Measurements from ENCODE around the gene DKC1. TPM values are rescaled to one million over a fixed set of nuclear protein-coding genes. Genes with fewer than 3 reads are reported as not detected.
"Not testable (repeated sequence)": the region's sequence is repeated elsewhere in the genome, so short reads cannot be mapped to it uniquely, and the experiment has no call there.

The DKC1 gene
- total RNA-seq, 1 donor from 2014 or later, result 62.7 TPM

DNA sequence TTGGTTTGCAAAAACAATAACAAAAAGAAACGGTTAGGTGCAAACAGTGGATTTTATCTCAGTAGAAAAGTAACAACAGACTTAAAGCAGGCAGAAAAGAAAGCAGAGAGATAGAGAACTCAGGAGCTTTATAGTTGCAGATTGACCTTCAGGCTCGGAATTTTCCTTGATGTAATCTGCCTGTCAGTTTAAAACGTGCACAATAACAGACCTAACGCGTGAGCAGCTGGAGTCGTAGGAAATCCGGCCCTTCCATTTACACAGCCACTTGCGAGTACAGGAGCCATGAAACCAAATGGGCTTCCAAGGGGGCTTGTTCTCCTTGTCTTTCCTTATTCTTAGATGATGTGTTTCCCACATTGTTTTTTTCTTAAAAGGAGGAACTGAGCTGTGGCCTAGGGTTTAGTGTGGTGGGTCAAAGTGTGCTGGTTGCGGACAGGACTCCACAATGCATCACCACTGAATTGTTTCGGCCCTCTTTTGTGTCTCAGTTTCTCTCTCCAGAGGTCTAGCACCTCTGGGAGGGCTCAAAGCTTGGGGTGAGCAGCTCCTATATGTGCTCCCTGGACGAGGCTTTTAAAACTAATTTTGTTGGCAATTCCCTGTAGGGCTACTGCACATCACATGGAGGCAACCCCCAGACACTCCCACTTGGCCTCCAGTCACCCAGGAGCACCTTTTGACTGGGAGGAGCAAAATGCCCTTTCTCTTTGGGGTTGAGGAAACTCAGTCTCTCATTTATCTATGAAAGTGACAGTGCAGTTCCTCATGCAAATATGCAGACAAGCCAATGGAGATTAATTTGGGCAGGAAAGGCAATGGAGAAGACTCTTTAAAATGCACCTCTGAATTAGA is 56.5 kb downstream of the DKC1 start:
- no peak for DNase-seq (ENCODE audit: extremely low spot score, unreplicated experiment)
- Mint-ChIP-seq H3K4me3 (no peak overlapping the region), H3K4me1 (ENCODE audit: unreplicated experiment) (no peaks in the 10 kb centered on the region), H3K27me3 (no peaks in the 10 kb centered on the region), H3K36me3 (no peaks in the 10 kb centered on the region), H3K27ac (no peak overlapping the region), H3K9me3 (no peaks in the 10 kb centered on the region)
- TF ChIP-seq, protein P1, sequence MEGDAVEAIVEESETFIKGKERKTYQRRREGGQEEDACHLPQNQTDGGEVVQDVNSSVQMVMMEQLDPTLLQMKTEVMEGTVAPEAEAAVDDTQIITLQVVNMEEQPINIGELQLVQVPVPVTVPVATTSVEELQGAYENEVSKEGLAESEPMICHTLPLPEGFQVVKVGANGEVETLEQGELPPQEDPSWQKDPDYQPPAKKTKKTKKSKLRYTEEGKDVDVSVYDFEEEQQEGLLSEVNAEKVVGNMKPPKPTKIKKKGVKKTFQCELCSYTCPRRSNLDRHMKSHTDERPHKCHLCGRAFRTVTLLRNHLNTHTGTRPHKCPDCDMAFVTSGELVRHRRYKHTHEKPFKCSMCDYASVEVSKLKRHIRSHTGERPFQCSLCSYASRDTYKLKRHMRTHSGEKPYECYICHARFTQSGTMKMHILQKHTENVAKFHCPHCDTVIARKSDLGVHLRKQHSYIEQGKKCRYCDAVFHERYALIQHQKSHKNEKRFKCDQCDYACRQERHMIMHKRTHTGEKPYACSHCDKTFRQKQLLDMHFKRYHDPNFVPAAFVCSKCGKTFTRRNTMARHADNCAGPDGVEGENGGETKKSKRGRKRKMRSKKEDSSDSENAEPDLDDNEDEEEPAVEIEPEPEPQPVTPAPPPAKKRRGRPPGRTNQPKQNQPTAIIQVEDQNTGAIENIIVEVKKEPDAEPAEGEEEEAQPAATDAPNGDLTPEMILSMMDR (conservative IDR thresholded peaks at IDR 0.05), result no peak

DNA sequence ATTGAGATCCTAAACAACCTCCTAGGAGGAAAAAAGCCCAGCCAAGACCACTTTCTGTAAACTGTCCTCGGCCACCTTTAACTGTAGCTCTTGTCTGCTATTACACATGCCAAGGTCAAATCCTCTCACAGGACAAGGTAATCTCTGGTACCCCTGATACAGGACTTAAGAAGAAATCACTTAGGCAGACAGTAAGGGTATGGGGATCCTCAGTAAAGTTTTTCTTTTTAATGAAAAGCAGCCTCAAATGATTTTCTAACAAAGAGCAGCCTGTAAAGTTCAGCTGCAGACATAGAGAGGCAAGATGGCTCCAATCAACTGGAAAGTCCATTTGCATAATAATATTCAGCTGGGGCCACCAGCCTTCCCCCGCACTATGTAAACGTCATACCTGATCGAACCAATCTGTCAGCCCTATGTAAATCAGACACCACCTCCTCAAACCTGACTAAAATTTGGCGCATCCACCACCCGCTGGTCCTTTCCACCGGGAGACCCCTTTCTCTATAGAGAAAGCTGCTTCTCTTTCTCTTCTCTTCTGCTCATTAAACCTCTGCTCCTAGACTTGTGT is 57.2 kb downstream of the DKC1 start:
- Mint-ChIP-seq H3K36me3 (no peaks in the 10 kb centered on the region), H3K27me3 (no peaks in the 10 kb centered on the region), H3K27ac (no peak overlapping the region), H3K9me3 (no peaks in the 10 kb centered on the region), H3K4me1 (ENCODE audit: unreplicated experiment) (no peaks in the 10 kb centered on the region), H3K4me3 (no peak overlapping the region)
- DNase-seq (ENCODE audit: extremely low spot score, unreplicated experiment), result no peak
- TF ChIP-seq, protein P1 (conservative IDR thresholded peaks at IDR 0.05), result no peak

DNA sequence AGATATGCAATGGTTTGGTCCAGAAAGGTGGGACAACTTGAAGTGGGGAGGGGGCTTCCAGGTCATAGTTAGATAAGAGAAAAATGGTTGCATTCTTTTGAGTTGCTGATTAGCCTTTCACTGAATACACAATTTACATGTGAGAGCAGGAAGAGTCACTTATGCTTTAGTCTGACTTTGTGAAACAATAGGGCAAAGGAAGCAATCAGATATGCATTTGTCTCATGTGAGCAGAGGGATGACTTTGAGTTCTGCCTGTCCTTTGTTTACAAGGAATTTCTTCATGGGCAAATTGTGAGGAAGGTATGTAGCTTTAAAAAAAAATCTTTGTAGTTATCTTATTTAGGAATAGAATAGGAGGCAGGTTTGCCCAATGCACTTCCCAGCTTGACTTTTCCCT is 58.9 kb downstream of the DKC1 start:
- H3K27me3 Mint-ChIP-seq, result no peaks in the 10 kb centered on the region
- H3K9me3 Mint-ChIP-seq, result no peaks in the 10 kb centered on the region
- no peak overlapping the region for H3K4me3 Mint-ChIP-seq
- no peaks in the 10 kb centered on the region for H3K36me3 Mint-ChIP-seq
- TF ChIP-seq, protein P1 (conservative IDR thresholded peaks at IDR 0.05), result no peak
- H3K4me1 Mint-ChIP-seq (ENCODE audit: unreplicated experiment), result no peaks in the 10 kb centered on the region
- DNase-seq (ENCODE audit: extremely low spot score, unreplicated experiment), result no peak
- H3K27ac Mint-ChIP-seq, result no peak overlapping the region

DNA sequence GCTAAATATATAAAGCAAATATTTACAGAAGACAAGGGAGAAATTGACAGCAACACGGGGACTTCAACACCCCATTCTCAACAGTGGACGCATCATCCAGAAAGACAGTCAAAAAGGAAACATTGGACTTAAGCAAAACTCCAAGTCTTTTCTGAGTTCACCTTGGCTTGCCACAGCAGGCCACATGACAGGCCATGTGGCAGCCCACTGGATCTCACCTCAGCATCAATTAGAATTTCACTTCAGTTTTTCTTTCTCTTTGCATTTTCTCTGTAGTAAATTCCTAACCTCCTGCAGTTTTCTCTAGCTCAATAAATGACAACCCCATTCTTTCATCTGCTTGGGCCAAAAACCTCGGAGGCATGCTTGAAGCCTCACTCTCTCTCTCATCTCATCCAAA is 59.4 kb downstream of the DKC1 start:
- Mint-ChIP-seq H3K4me3 (no peak overlapping the region), H3K36me3 (no peaks in the 10 kb centered on the region), H3K9me3 (no peaks in the 10 kb centered on the region), H3K4me1 (ENCODE audit: unreplicated experiment) (no peaks in the 10 kb centered on the region), H3K27me3 (no peaks in the 10 kb centered on the region), H3K27ac (no peak overlapping the region)
- DNase-seq (ENCODE audit: extremely low spot score, unreplicated experiment), result no peak
- TF ChIP-seq, protein P1 (conservative IDR thresholded peaks at IDR 0.05), result no peak

DNA sequence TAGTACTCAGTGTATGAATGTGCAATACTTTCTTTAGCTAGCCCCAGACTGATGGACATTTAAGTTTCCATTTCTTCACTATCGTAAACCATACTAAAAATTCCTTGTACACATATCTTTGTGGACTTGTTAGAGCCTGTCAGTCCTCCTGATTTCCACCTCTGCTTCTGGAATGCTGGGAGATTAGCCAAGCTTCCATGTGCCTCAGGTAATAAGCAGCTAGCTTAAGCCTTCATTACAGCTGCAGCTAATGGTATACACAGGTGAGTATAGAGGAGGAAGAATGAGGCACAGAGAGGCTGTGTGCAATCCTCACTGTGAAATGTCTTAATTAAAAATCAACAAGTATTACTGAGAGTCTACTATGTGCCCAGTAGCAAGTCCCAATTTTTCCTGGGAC is 62.0 kb downstream of the DKC1 start:
- Mint-ChIP-seq H3K27ac (no peak overlapping the region), H3K4me1 (ENCODE audit: unreplicated experiment) (no peaks in the 10 kb centered on the region), H3K4me3 (no peak overlapping the region), H3K27me3 (no peaks in the 10 kb centered on the region), H3K36me3 (no peaks in the 10 kb centered on the region), H3K9me3 (no peaks in the 10 kb centered on the region)
- TF ChIP-seq, protein P1 (conservative IDR thresholded peaks at IDR 0.05), result no peak
- no peak for DNase-seq (ENCODE audit: extremely low spot score, unreplicated experiment)

DNA sequence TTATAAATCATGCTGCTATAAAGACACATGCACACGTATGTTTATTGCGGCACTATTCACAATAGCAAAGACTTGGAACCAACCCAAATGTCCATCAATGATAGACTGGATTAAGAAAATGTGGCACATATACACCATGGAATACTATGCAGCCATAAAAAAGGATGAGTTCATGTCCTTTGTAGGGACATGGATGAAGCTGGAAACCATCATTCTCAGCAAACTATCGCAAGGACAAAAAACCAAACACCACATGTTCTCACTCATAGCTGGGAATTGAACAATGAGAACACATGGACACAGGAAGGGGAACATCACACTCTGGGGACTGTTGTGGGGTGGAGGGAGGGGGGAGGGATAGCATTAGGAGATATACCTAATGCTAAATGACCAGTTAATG is 62.9 kb downstream of the DKC1 start:
- H3K9me3 Mint-ChIP-seq; DNase-seq (ENCODE audit: extremely low spot score, unreplicated experiment); H3K27ac Mint-ChIP-seq; H3K4me1 Mint-ChIP-seq (ENCODE audit: unreplicated experiment); H3K36me3 Mint-ChIP-seq; H3K4me3 Mint-ChIP-seq; H3K27me3 Mint-ChIP-seq: not testable (repeated sequence)
